Left ventricle myocardium inferior (tissue), 1 donor: ENCODE data around the gene DIPK1C. TPM values are rescaled to one million over a fixed set of nuclear protein-coding genes. Genes with fewer than 3 reads are reported as not detected.
A peak's percentile ranks its signal among the peaks of the same experiment; 100 is the strongest.

Source experiments
- DNase-seq: peaks from one replicate; pipeline ENCODE4 v3.0.0-alpha.2; 2020
- H3K27ac ChIP-seq: fragments of 200-600 bp; replicated peaks from 2 replicates; pipeline ENCODE4 v1.8.0; 2021
- H3K27me3 ChIP-seq: fragments of 200-600 bp; 2 replicates; pipeline ENCODE4 v1.8.0; 2021; ENCODE audit warnings: low read depth
- H3K36me3 ChIP-seq: fragments of 200-600 bp; 2 replicates; pipeline ENCODE4 v1.8.0; 2021
- H3K4me1 ChIP-seq: fragments of 200-600 bp; 2 replicates; pipeline ENCODE4 v1.8.0; 2021
- H3K4me3 ChIP-seq: fragments of 200-600 bp; 2 replicates; pipeline ENCODE4 v1.8.0; 2021; ENCODE audit warnings: mild to moderate bottlenecking, moderate library complexity
- H3K9me3 ChIP-seq: fragments of 200-600 bp; replicated peaks from 2 replicates; pipeline ENCODE4 v1.8.0; 2021
- CTCF ChIP-seq: fragments of 200-600 bp; IDR thresholded peaks from 2 replicates; pipeline ENCODE4 v1.8.0; 2021; ENCODE audit warnings: antibody characterized with exemption, mild to moderate bottlenecking, borderline replicate concordance
- intact Hi-C: fragments of 100-400 bp; cut with micrococcal nuclease; formaldehyde crosslinking; loops from one replicate; pipeline ENCODE4 v1.11.0; 2022
- total RNA-seq: library from RNA; stranded (reverse); fragmentation: NEBNext Ultra II Directional; extraction: Animal tissue kit (Norgen Biotek cat#: 25700); gene quantifications from one replicate; pipeline ENCODE4 v1.2.1, GENCODE V29; 2021
- donor health status: DM: no; HTN: yes; CAD: no; lungs with severe emphysema.

DIPK1C gene
- total RNA-seq, 1 donor from 2014 or later = 6.4 TPM

- Histone ChIP-seq H3K9me3 (no peaks in the 10 kb centered on the region), H3K36me3 (no peaks in the 10 kb centered on the region), H3K27ac (peak overlapping the region; percentile 94), H3K4me1 (peaks cover 84% of the 10 kb centered on the region), H3K27me3 (peaks cover 23% of the 10 kb centered on the region), H3K4me3 (peak overlapping the region; percentile 82)
- intact Hi-C loops = no loop called here
- peak; percentile 25 for DNase-seq
- no peak for TF ChIP-seq CTCF
Measured at GRCh38 chr18:74456349-74457042, 612 bp downstream of the DIPK1C start.

- Histone ChIP-seq H3K36me3 (no peaks in the 10 kb centered on the region), H3K9me3 (no peaks in the 10 kb centered on the region), H3K4me3 (peak overlapping the region; percentile 82), H3K4me1 (peaks cover 89% of the 10 kb centered on the region), H3K27me3 (peaks cover 23% of the 10 kb centered on the region), H3K27ac (peak overlapping the region; percentile 94)
- intact Hi-C loops = no loop called here
- DNase-seq = no peak
- TF ChIP-seq CTCF = no peak
Measured at GRCh38 chr18:74456017-74456348, 1.1 kb downstream of the DIPK1C start.

- intact Hi-C loops = no loop called here
- Histone ChIP-seq H3K27ac (peak overlapping the region; percentile 94), H3K4me1 (peaks cover 95% of the 10 kb centered on the region)
Measured at GRCh38 chr18:74455386-74455785, 1.7 kb downstream of the DIPK1C start.

GRCh38 chr18:74454279-74454751, 2.8 kb downstream of the DIPK1C start:
- Histone ChIP-seq H3K4me3 (peak overlapping the region; percentile 82), H3K27me3 (peaks cover 23% of the 10 kb centered on the region), H3K36me3 (no peaks in the 10 kb centered on the region), H3K9me3 (no peaks in the 10 kb centered on the region), H3K4me1 (peaks cover 97% of the 10 kb centered on the region), H3K27ac (peak overlapping the region; percentile 94)
- TF ChIP-seq CTCF = no peak
- no peak for DNase-seq
- intact Hi-C loops = no loop called here

More at GRCh38 chr18:74455386-74455785, 1.7 kb downstream of the DIPK1C start:
- no peak for DNase-seq
- no peaks in the 10 kb centered on the region for H3K9me3 ChIP-seq
- H3K4me3 ChIP-seq = peak overlapping the region; percentile 82
- TF ChIP-seq CTCF = no peak
- no peaks in the 10 kb centered on the region for H3K36me3 ChIP-seq
- H3K27me3 ChIP-seq = peaks cover 23% of the 10 kb centered on the region

- intact Hi-C loops = no loop called here
- no peaks in the 10 kb centered on the region for H3K9me3 ChIP-seq
- no peak for TF ChIP-seq CTCF
- H3K36me3 ChIP-seq = no peaks in the 10 kb centered on the region
- H3K27me3 ChIP-seq = peaks cover 23% of the 10 kb centered on the region
- H3K4me1 ChIP-seq = peaks cover 95% of the 10 kb centered on the region
- H3K4me3 ChIP-seq = no peak overlapping the region
- peak overlapping the region; percentile 94 for H3K27ac ChIP-seq
- no peak for DNase-seq
Measured at GRCh38 chr18:74453642-74454198, 3.4 kb downstream of the DIPK1C start.
